ENCODE results near the gene BCKDHA. TPM values are rescaled to one million over a fixed set of nuclear protein-coding genes. Genes with fewer than 3 reads are reported as not detected.

BCKDHA gene
- total and polyA plus RNA-seq, 2 donors (not counting 3 experiments of a cell fraction or from before 2014, with no cell fraction given) = 16.5 to 50.4 TPM

DNA sequence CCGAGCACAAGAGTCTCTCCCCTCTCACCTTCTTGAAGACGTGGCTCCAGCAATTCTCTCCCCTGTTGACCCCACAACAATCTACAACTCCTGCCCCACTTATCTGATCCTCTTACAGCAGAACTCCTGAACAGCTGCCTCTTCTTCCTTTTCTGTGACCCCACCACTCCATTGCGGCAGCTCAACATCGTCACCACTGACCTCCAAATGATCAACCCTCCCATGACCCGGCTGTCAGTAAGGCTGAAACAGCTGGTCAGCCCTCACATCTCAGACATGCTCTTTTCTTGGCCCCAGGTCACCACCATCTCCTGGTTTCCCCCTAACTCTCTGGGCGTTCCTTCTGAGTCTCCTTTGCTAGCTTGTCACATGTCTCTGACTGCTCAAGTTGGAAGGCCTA, 2.3 kb upstream of the BCKDHA start:
- POLR2A ChIA-PET = no interaction called here
- no peak for TF ChIP-seq EZH2 (IDR thresholded peaks at IDR 0.05; ENCODE audit: borderline replicate concordance, low read depth, low read length, severe bottlenecking)
- TF ChIP-seq POLR2A (IDR thresholded peaks at IDR 0.05; ENCODE audit: low read depth, low read length) = no peak
- no peak for TF ChIP-seq GATA2 (IDR thresholded peaks at IDR 0.05; ENCODE audit: insufficient read depth, insufficient read length, low read depth, low read length)
- TF ChIP-seq MYC (IDR thresholded peaks at IDR 0.05; ENCODE audit: low read depth, low read length) = no peak
- TF ChIP-seq POLR2AphosphoS5 (IDR thresholded peaks at IDR 0.05; ENCODE audit: insufficient read depth, low read depth, low read length) = no peak
- TF ChIP-seq, protein P1, sequence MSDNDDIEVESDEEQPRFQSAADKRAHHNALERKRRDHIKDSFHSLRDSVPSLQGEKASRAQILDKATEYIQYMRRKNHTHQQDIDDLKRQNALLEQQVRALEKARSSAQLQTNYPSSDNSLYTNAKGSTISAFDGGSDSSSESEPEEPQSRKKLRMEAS (IDR thresholded peaks at IDR 0.05; ENCODE audit: insufficient read depth, insufficient read length) = no peak
- no peak for TF ChIP-seq JUN (IDR thresholded peaks at IDR 0.05; ENCODE audit: borderline replicate concordance, insufficient read depth, insufficient read length, low read depth)
- no peak for TF ChIP-seq FOS (IDR thresholded peaks at IDR 0.05; ENCODE audit: borderline replicate concordance, insufficient read depth, low read length)
- TF ChIP-seq, protein P2, sequence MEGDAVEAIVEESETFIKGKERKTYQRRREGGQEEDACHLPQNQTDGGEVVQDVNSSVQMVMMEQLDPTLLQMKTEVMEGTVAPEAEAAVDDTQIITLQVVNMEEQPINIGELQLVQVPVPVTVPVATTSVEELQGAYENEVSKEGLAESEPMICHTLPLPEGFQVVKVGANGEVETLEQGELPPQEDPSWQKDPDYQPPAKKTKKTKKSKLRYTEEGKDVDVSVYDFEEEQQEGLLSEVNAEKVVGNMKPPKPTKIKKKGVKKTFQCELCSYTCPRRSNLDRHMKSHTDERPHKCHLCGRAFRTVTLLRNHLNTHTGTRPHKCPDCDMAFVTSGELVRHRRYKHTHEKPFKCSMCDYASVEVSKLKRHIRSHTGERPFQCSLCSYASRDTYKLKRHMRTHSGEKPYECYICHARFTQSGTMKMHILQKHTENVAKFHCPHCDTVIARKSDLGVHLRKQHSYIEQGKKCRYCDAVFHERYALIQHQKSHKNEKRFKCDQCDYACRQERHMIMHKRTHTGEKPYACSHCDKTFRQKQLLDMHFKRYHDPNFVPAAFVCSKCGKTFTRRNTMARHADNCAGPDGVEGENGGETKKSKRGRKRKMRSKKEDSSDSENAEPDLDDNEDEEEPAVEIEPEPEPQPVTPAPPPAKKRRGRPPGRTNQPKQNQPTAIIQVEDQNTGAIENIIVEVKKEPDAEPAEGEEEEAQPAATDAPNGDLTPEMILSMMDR (IDR thresholded peaks at IDR 0.05; ENCODE audit: extremely low read depth in 1 of 2, insufficient read depth in 1 of 2, low read depth in 1 of 2, low read length in 2 of 2) = no peak

More for the DNA sequence above, 2.3 kb upstream of the BCKDHA start:
- Histone ChIP-seq H3K27ac (ENCODE audit: insufficient read depth, low read depth, low read length) (no peak overlapping the region), H3K9me1 (replicated peaks; ENCODE audit: control insufficient read depth, extremely low read depth, insufficient read depth, low read length) (no peaks in the 10 kb centered on the region), H3K27me3 (ENCODE audit: control insufficient read depth in 2 of 2, insufficient read depth in 2 of 2, low read length in 2 of 2) (no peaks in the 10 kb centered on the region), H3K9ac (replicated peaks; ENCODE audit: extremely low read depth, insufficient read depth, low read length) (no peak overlapping the region), H2AFZ (ENCODE audit: low read depth, low read length) (no peak overlapping the region), H3K4me3 (replicated peaks in 1 of 3; ENCODE audit: insufficient read depth in 1 of 3, low read depth in 1 of 3, low read length in 3 of 3) (no peak overlapping the region), H3K4me1 (ENCODE audit: control insufficient read depth, extremely low read depth, insufficient read depth, low read length) (peaks cover 13% of the 10 kb centered on the region), H3K79me2 (ENCODE audit: control insufficient read depth, insufficient read depth, low read length) (peaks cover 6% of the 10 kb centered on the region), H4K20me1 (replicated peaks; ENCODE audit: control insufficient read depth, extremely low read depth, insufficient read depth, low read length) (no peaks in the 10 kb centered on the region), H3K4me2 (ENCODE audit: insufficient read depth, low read length) (no peak overlapping the region), H3K36me3 (ENCODE audit: control insufficient read depth in 2 of 2, extremely low read depth in 1 of 2, insufficient read depth in 2 of 2, low read length in 2 of 2) (peaks cover 0 to 4% of the 10 kb centered on the region in 2 experiments), H3K9me3 (replicated peaks; ENCODE audit: control insufficient read depth, insufficient read depth, low read length) (no peaks in the 10 kb centered on the region)
- intact Hi-C loops (cut with micrococcal nuclease) = no loop called here
- FAIRE-seq = no peak
- dilution Hi-C loops (cut with MboI; ENCODE audit: extremely low pct_ligation_motif_present, low sequenced_read_pairs) = no loop called here
- DNase-seq (ENCODE audit: low read depth, low spot score) = no peak
- CTCF ChIA-PET = no interaction called here
- BruUV-seq (replicated peaks) = no TSS peak

Data from endothelial cell of umbilical vein (primary cell).